K562 (cell line): ENCODE measurements around the gene EZH2. TPM values are rescaled to one million over a fixed set of nuclear protein-coding genes. Genes with fewer than 3 reads are reported as not detected.
A peak's percentile ranks its signal among the peaks of the same experiment; 100 is the strongest.

Experiments
- ATAC-seq: fragments of 200-7000 bp; cut with Tn5 transposase; 3 replicates; pipeline ENCODE4 v1.9.1; 2020; ENCODE audit warnings: moderate library complexity
- BruUV-seq: library from RNA; stranded (reverse); fragments of 400-500 nt; replicated peaks from 2 replicates; lab custom pipeline; 2021; lab: Mats Ljungman, UMichigan
- CTCF ChIA-PET: fragments of 300-600 bp; formaldehyde crosslinking; extraction: SDS; loops from one replicate; lab custom pipeline; 2021; ENCODE audit warnings: low intra/inter-chr PET ratio; lab: Yijun Ruan, JAX
- POLR2A ChIA-PET: fragments of 300-600, 350-650 bp; sonication (Branson Sonifier 250); formaldehyde crosslinking; extraction: SDS; loops from one replicate; lab custom pipeline; 2021; ENCODE audit warnings: antibody characterized with exemption, inconsistent platforms; lab: Yijun Ruan, JAX
- DNase-seq, 4 experiments: peaks; one replicate each; pipeline versions ENCODE4 v3.0.0 to v3.0.0-alpha.2; 2011 to 2018; ENCODE audit warnings: low spot score in 3 of 4, mixed read lengths in 3 of 4; ENCODE audit errors: extremely low read depth in 1 of 4
- FAIRE-seq: peaks from 2 replicates; lab custom pipeline; 2011; peaks lifted over from hg19 to GRCh38; lab: Jason Lieb, UNC
- H2AFZ ChIP-seq: 2 replicates; pipeline ENCODE4 v1.6.0; 2011; ENCODE audit warnings: low read depth, low read length, control low read depth, inconsistent platforms
- H3K27ac ChIP-seq: fragments of 200-600 bp; 3 replicates; pipeline ENCODE4 v1.8.0; 2011; ENCODE audit warnings: low read depth, mild to moderate bottlenecking, control low read depth, inconsistent platforms, low read length, moderate library complexity, mixed read lengths; ENCODE audit errors: extremely low read depth
- H3K27me3 ChIP-seq, 2 experiments: fragments of 300-600 bp in 1 of 2; 2 replicates in 1 of 2; 3 replicates in 1 of 2; pipeline versions ENCODE4 v1.6.0 to v1.8.0; 2011; ENCODE audit warnings: inconsistent platforms in 2 of 2, low read length in 2 of 2, mild to moderate bottlenecking in 1 of 2, mixed read lengths in 1 of 2, moderate library complexity in 1 of 2; ENCODE audit not compliant: control insufficient read depth in 2 of 2, insufficient read depth in 2 of 2
- H3K36me3 ChIP-seq: fragments of 300-600 bp; 3 replicates; pipeline ENCODE4 v1.8.0; 2011; ENCODE audit warnings: mild to moderate bottlenecking, low read length, inconsistent platforms; ENCODE audit not compliant: control insufficient read depth, insufficient read depth
- H3K4me1 ChIP-seq, 2 experiments: fragments of 200-600 bp in 1 of 2; replicated peaks in 1 of 2; 2 replicates in 1 of 2; 3 replicates in 1 of 2; pipeline versions ENCODE4 v1.5.1 to v1.8.0; 2011; ENCODE audit warnings: inconsistent platforms in 2 of 2, low read length in 2 of 2, mild to moderate bottlenecking in 1 of 2, mixed read lengths in 1 of 2, moderate library complexity in 1 of 2; ENCODE audit not compliant: control insufficient read depth in 2 of 2, insufficient read depth in 2 of 2
- H3K4me2 ChIP-seq: 2 replicates; pipeline ENCODE4 v1.6.1; 2011; ENCODE audit warnings: low read length, control low read depth, inconsistent platforms, mixed read lengths; ENCODE audit not compliant: insufficient read depth
- H3K4me3 ChIP-seq: fragments of 200-600 bp; sonication (generic), shearing (Covaris generic); 2 replicates; pipeline ENCODE4 v1.5.1; 2016; ENCODE audit warnings: control low read depth, inconsistent platforms
- H3K79me2 ChIP-seq: fragments of 200-600 bp; 3 replicates; pipeline ENCODE4 v1.8.0; 2011; ENCODE audit warnings: low read length, inconsistent platforms; ENCODE audit not compliant: control insufficient read depth, insufficient read depth
- H3K9ac ChIP-seq, 2 experiments: 2 replicates each; pipeline versions ENCODE4 v1.6.0 to v1.6.1; 2011; ENCODE audit warnings: low read depth in 2 of 2, low read length in 2 of 2, control low read depth in 1 of 2, inconsistent platforms in 1 of 2, mild to moderate bottlenecking in 1 of 2, mixed read lengths in 1 of 2; ENCODE audit not compliant: insufficient read depth in 1 of 2
- H3K9me1 ChIP-seq: one replicate; pipeline ENCODE4 v1.6.0; 2011; ENCODE audit warnings: inconsistent platforms, mild to moderate bottlenecking, low read length, moderate library complexity; ENCODE audit not compliant: control insufficient read depth, insufficient read depth
- H3K9me3 ChIP-seq: replicated peaks from 2 replicates; pipeline ENCODE4 v1.5.1; 2011; ENCODE audit warnings: low read depth, low read length, inconsistent platforms; ENCODE audit not compliant: control insufficient read depth, insufficient read depth
- H4K20me1 ChIP-seq: replicated peaks from 2 replicates; pipeline ENCODE4 v1.6.1; 2011; ENCODE audit warnings: low read length, inconsistent platforms, mixed read lengths; ENCODE audit not compliant: control insufficient read depth, insufficient read depth
- CAMTA2 ChIP-seq: fragments of 250-450 bp; sonication (Bioruptor Pico); conservative IDR thresholded peaks from 2 replicates; pipeline ENCODE4 v1.5.1; 2022
- CBX2 ChIP-seq: fragments of 200-600 bp; sonication (generic); IDR thresholded peaks from one replicate; pipeline ENCODE4 v1.6.1; 2012; ENCODE audit warnings: mild to moderate bottlenecking, low read length, inconsistent platforms; ENCODE audit not compliant: insufficient read depth, poor library complexity, severe bottlenecking
- CBX8 ChIP-seq: fragments of 200-600 bp; sonication (generic); IDR thresholded peaks from 2 replicates; pipeline ENCODE4 v1.6.1; 2012; ENCODE audit warnings: borderline replicate concordance, mixed run types, low read depth, mild to moderate bottlenecking, moderate library complexity, mixed read lengths, low read length, control low read depth, inconsistent platforms; ENCODE audit not compliant: poor library complexity, severe bottlenecking; ENCODE audit errors: extremely low read depth
- CEBPB ChIP-seq: fragments of 450-650 bp; IDR thresholded peaks from 2 replicates; pipeline ENCODE4 v1.6.1; 2016; ENCODE audit warnings: missing genetic modification characterization, missing compliant biosample characterization
- CEBPG ChIP-seq, 3 experiments: fragments of 200-800 bp in 1 of 3; sonication (Bioruptor generic) in 1 of 3; sonication (generic) in 1 of 3; formaldehyde crosslinking in 1 of 3; IDR thresholded peaks in 2 of 3; conservative IDR thresholded peaks in 1 of 3; 2 replicates each; pipeline versions ENCODE4 v1.6.1 to v1.8.0; 2016 to 2022; ENCODE audit warnings: missing compliant biosample characterization in 2 of 3, missing genetic modification characterization in 2 of 3, mild to moderate bottlenecking in 1 of 3, missing genetic modification reagents in 1 of 3
- FOXJ2 ChIP-seq: fragments of 200-800 bp; sonication (Bioruptor generic); IDR thresholded peaks from 2 replicates; pipeline ENCODE4 v1.6.1; 2016; ENCODE audit warnings: missing genetic modification characterization, missing compliant biosample characterization
- HMBOX1 ChIP-seq: sonication (generic); IDR thresholded peaks from 2 replicates; pipeline ENCODE4 v1.6.1; 2016
- KLF13 ChIP-seq: fragments of 450-650 bp; IDR thresholded peaks from 2 replicates; pipeline ENCODE4 v1.6.1; 2016; ENCODE audit warnings: missing genetic modification characterization, low read depth, mild to moderate bottlenecking, missing compliant biosample characterization, moderate library complexity, borderline replicate concordance
- WGBS: fragments of 100-300 bp; shearing (Covaris generic); methylation state at CpG from one replicate; pipeline ENCODE4 v1.1.6; 2016; ENCODE audit warnings: low coverage, mixed read lengths; ENCODE audit not compliant: insufficient coverage; ENCODE audit errors: missing lambda C conversion rate; 5-methylcytosine and 5-hydroxymethylcytosine counted together
- in situ Hi-C: fragments of 300-500 bp; cut with MboI; formaldehyde crosslinking; loops from 4 replicates; pipeline ENCODE4 v1.15.0; 2018; ENCODE audit warnings: inconsistent platforms, mixed read lengths
- intact Hi-C: fragments of 100-400 bp; cut with micrococcal nuclease; formaldehyde crosslinking; loops from 2 replicates; pipeline ENCODE4 v1.14.2; 2022
- polyA plus RNA-seq, 8 experiments: library from polyadenylated mRNA; depleted of rRNA in 4 of 8; stranded (reverse) in 5 of 8; unstranded in 3 of 8; fragments of >200 nt; fragmentation: Nextera tagmentation in 2 of 8; fragmentation: Illumina TruSeq in 1 of 8; extraction: Ambion mirVana in 2 of 8; extraction: Trizol in 1 of 8; gene quantifications; 2 replicates each; pipeline versions ENCODE4 v1.2.1 to v1.2.3, GENCODE V29; 2011 to 2014; ENCODE audit warnings: inconsistent platforms in 1 of 8, missing spikeins in 1 of 8
- total RNA-seq, 7 experiments: library from RNA; depleted of rRNA in 6 of 7; stranded (reverse); fragments of >200 nt in 6 of 7; fragmentation: Illumina TruSeq in 2 of 7; extraction: Trizol in 2 of 7; gene quantifications; 2 replicates each; pipeline versions ENCODE4 v1.2.1 to v1.2.3, GENCODE V29; 2011 to 2021; ENCODE audit warnings: low replicate concordance in 1 of 7

The EZH2 gene
- total and polyA plus RNA-seq, 9 of the 15 experiments (the other 6 are each of a cell fraction or from before 2014, with no cell fraction given), result 48.7 to 175 (median 98.6) TPM

DNA sequence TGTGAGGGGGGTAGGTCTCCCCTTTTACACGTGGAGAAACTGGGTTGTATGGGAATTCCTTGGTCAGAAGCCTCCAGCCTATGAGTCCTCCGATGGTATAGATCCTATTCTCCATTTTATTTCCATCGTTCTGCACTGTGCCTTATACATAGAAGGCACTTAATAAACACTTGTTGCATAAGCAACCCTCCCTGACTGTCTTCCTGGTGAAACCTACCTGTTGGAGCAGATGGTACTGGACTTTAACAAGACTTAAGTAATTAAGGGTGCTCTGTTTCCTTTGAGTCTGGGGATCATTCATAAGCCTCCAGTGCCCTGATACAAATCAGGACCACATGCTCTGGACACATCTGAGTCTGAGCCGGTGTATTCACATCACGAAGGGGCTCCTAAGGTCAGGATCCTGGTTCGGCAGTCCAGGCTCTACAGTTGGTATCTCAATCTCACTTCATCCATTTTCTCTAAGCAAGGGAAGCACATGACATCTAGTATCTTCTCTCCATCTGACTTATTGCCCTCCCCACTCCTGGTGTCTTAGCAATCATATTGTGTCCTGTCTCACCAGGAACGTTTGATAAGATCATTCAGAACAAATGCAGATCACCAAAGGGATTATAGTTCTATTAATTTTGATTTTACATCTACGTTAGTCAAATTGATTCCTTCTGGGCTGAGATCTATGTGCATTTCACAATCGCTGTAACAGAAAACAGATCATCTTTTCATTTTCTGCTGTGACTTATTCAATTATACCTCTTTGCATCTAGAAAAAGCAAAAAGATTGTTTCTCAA, 22.8 kb upstream of the EZH2 start:
- BruUV-seq, result no TSS peak
- WGBS, result 12% methylated on average over 9 of the region's 9 CpGs
- POLR2A ChIA-PET, result interaction anchor here (1.2 kb wide), 1 partner anchor 8 kb away, joined by 6 read pairs; no protein-coding TSS in a partner anchor

DNA sequence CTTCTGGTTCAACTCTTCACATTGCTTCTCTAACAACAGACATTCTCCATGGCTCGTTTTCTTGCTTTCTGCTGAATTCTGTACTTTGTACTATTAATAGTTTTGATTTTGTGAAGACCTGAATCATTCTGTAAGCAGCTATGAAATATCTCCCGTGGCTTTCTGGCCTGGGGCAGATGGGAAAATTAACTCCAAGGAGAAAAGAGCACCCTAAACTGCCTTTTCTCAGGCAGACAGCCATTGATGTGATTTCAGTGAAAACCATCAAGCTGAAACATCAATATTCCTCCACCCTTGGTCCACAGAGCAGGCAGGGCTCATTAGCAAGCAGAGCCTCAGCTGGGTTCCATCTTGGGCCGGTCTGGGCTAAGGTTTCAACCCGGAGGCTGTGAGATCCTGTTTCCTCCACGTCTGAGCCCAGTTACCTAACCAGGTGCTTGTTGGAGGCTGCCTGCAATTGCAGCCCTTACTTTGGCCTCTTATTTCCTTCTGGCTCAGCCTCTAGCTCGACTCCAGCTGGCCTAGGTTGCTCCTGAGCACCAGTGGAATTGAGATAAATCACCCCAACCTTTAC, 21.1 kb upstream of the EZH2 start:
- FAIRE-seq (no peak), DNase-seq (no peak), ATAC-seq (peak; percentile 30)
- Histone ChIP-seq H3K4me2 (no peak overlapping the region), H3K9me1 (no peaks in the 10 kb centered on the region), H3K4me3 (no peak overlapping the region), H2AFZ (peak overlapping the region; percentile 16), H3K9me3 (no peaks in the 10 kb centered on the region), H4K20me1 (no peaks in the 10 kb centered on the region; the same call in 1 of the 2 replicates), H3K4me1 (no peaks in the 10 kb centered on the region; a peak in 2 of 5 replicates), H3K36me3 (no peaks in the 10 kb centered on the region), H3K79me2 (no peaks in the 10 kb centered on the region), H3K9ac (peak overlapping the region in 1 of 2 experiments; percentile 23; a peak in 1 of 4 replicates), H3K27ac (no peak overlapping the region), H3K27me3 (peaks cover 17 to 32% of the 10 kb centered on the region in 2 experiments)
- 6% methylated on average over 6 of the region's 6 CpGs for WGBS
- intact Hi-C loops, result no loop called here
- ChIA-PET POLR2A (interaction anchor here (0.5 to 3.2 kb wide), 7 partner anchors 8 to 783 kb away, joined by 3 to 20 read pairs (median 4); partner anchors contain the start of gene EZH2), CTCF (no interaction called here)
- BruUV-seq, result no TSS peak
- TF ChIP-seq HMBOX1, result no peak
- peak; percentile 55 for TF ChIP-seq CBX8
- peak; percentile 53 for TF ChIP-seq CBX2
- TF ChIP-seq CAMTA2 (CRISPR knock-in tag), result no peak
- in situ Hi-C loops, result no loop called here

More for the DNA sequence above, 22.8 kb upstream of the EZH2 start:
- Histone ChIP-seq H3K27me3 (peaks cover 27 to 47% of the 10 kb centered on the region in 2 experiments), H4K20me1 (no peaks in the 10 kb centered on the region; the same call in 1 of the 2 replicates), H2AFZ (no peak overlapping the region), H3K9me1 (no peaks in the 10 kb centered on the region), H3K9ac (no peak overlapping the region), H3K36me3 (no peaks in the 10 kb centered on the region), H3K4me2 (no peak overlapping the region), H3K4me1 (no peaks in the 10 kb centered on the region; a peak in 1 of 5 replicates), H3K4me3 (no peak overlapping the region), H3K9me3 (no peaks in the 10 kb centered on the region), H3K27ac (no peak overlapping the region), H3K79me2 (no peaks in the 10 kb centered on the region)
- TF ChIP-seq CEBPG (CRISPR knock-in tag; IDR thresholded peaks at IDR 0.05), result no peak
- TF ChIP-seq CEBPG (tag; conservative IDR thresholded peaks at IDR 0.05 in 1 of 2, IDR thresholded peaks at IDR 0.05 in 1 of 2), result 0 out of 4 replicates have a peak, but pooled peaks of 1 of the 2 experiments have one; percentile 13
- peak; percentile 39; the same call in 1 of the 2 replicates for TF ChIP-seq CEBPB (tag)
- TF ChIP-seq KLF13 (tag), result no peak
- TF ChIP-seq FOXJ2 (tag), result 0 out of 2 replicates have a peak, but pooled peaks have one; percentile 45
- FAIRE-seq (no peak), ATAC-seq (peak; percentile 5; the same call in 1 of the 3 replicates), DNase-seq (no peak)
- in situ Hi-C loops (no loop called here), intact Hi-C loops (no loop called here)
- CTCF ChIA-PET, result interaction anchor here (1.1 kb wide), 1 partner anchor 56 kb away, joined by 4 read pairs; no protein-coding TSS in a partner anchor
